Measurements from ENCODE around the gene ANO3.
"Not testable (repeated sequence)": the region's sequence is repeated elsewhere in the genome, so short reads cannot be mapped to it uniquely, and the experiment has no call there.

- not testable (repeated sequence) for TF ChIP-seq MYC (IDR thresholded peaks at IDR 0.05; ENCODE audit: low read depth, low read length); CTCF (IDR thresholded peaks at IDR 0.05; ENCODE audit: low read depth, low read length); POLR2A (IDR thresholded peaks at IDR 0.05; ENCODE audit: extremely low read depth, insufficient read length)
Observed at GRCh38 chr11:26595207-26595865, 263.4 kb downstream of the ANO3 start.

Measured in NB4 (cell line).